Measurements from ENCODE around the gene OCIAD2.
A peak's percentile ranks its signal among the peaks of the same experiment; 100 is the strongest.
"Not testable (repeated sequence)": the region's sequence is repeated elsewhere in the genome, so short reads cannot be mapped to it uniquely, and the experiment has no call there.

OCIAD2 gene

GRCh38 chr4:48907706-48908477 lies 1.3 kb upstream of the OCIAD2 start:
- DNase-seq (ENCODE audit: low spot score) = no peak

GRCh38 chr4:48905363-48906015 lies 1.1 kb downstream of the OCIAD2 start:
- peak; percentile 71 for DNase-seq (ENCODE audit: low spot score)

- no peak for DNase-seq (ENCODE audit: low spot score)
Observed at GRCh38 chr4:48904541-48905142, 1.9 kb downstream of the OCIAD2 start.

- DNase-seq (ENCODE audit: low spot score) = no peak
Observed at GRCh38 chr4:48904101-48904500, 2.5 kb downstream of the OCIAD2 start.

GRCh38 chr4:48902266-48902665 lies 4.3 kb downstream of the OCIAD2 start:
- no peak for DNase-seq (ENCODE audit: low spot score)

- no peak for DNase-seq (ENCODE audit: low spot score)
Observed at GRCh38 chr4:48901196-48901595, 5.4 kb downstream of the OCIAD2 start.

- DNase-seq (ENCODE audit: low spot score) = no peak
Observed at GRCh38 chr4:48899950-48900349, 6.6 kb downstream of the OCIAD2 start.

- no peak for DNase-seq (ENCODE audit: low spot score)
Observed at GRCh38 chr4:48899432-48899749, 7.2 kb downstream of the OCIAD2 start.

GRCh38 chr4:48898733-48899431 lies 7.7 kb downstream of the OCIAD2 start:
- DNase-seq (ENCODE audit: low spot score) = no peak

- no peak for DNase-seq (ENCODE audit: low spot score)
Observed at GRCh38 chr4:48896845-48897244, 9.7 kb downstream of the OCIAD2 start.

GRCh38 chr4:48891028-48891619 lies 15.4 kb downstream of the OCIAD2 start:
- DNase-seq (ENCODE audit: low spot score) = no peak

GRCh38 chr4:48889750-48890149 lies 16.8 kb downstream of the OCIAD2 start:
- DNase-seq (ENCODE audit: low spot score) = not testable (repeated sequence)

- not testable (repeated sequence) for DNase-seq (ENCODE audit: low spot score)
Observed at GRCh38 chr4:48881646-48882045, 24.9 kb downstream of the OCIAD2 start.

- DNase-seq (ENCODE audit: low spot score) = no peak
Observed at GRCh38 chr4:48879561-48880442, 26.8 kb downstream of the OCIAD2 start.

GRCh38 chr4:48877827-48878535 lies 28.6 kb downstream of the OCIAD2 start:
- no peak for DNase-seq (ENCODE audit: low spot score)

GRCh38 chr4:48864696-48865095 lies 41.9 kb downstream of the OCIAD2 start:
- DNase-seq (ENCODE audit: low spot score) = not testable (repeated sequence)

- no peak for DNase-seq (ENCODE audit: low spot score)
Observed at GRCh38 chr4:48863728-48864127, 42.8 kb downstream of the OCIAD2 start.

GRCh38 chr4:48862661-48863060 lies 43.9 kb downstream of the OCIAD2 start:
- no peak for DNase-seq (ENCODE audit: low spot score)

GRCh38 chr4:48862038-48862437 lies 44.5 kb downstream of the OCIAD2 start:
- DNase-seq (ENCODE audit: low spot score) = no peak

GRCh38 chr4:48858130-48858529 lies 48.4 kb downstream of the OCIAD2 start:
- no peak for DNase-seq (ENCODE audit: low spot score)

- no peak for DNase-seq (ENCODE audit: low spot score)
Observed at GRCh38 chr4:48854982-48855381, 51.6 kb downstream of the OCIAD2 start.
